Measurements from ENCODE around the gene DACT3. TPM values are rescaled to one million over a fixed set of nuclear protein-coding genes. Genes with fewer than 3 reads are reported as not detected.

The DACT3 gene
- total RNA-seq, 1 experiment from 2014 or later, result 1.9 TPM

DNA sequence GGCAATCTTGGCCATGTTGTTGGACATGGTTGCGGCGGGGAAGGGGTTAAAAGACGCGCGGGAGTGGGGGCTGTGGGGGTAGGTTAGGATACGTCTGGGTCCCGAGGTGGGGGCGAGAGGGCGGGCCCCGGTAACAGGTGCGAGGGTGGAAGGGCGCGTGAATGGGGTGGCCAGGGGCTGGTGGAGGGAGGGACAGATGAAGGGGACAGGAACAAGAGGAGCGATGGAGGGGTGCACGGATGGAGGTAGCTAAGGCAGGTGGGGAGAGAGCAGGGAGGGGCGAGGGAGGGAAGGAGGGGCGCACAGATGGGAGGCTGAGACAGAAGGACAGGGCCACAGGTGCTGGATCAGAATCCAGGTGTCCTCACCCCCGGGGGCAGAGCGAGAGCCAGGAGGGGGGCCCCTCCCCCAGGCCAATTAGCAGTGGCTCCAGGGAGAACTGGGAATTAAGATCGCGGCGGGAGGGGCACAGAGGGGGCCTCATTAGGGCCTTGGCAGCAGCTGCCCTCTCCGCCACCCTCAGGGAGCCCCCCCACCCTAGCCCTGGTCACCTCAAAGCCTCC is 26.2 kb downstream of the DACT3 start:
- intact Hi-C loops (cut with micrococcal nuclease), result no loop called here
- Histone ChIP-seq H3F3A (ENCODE audit: low read length, unreplicated experiment) (no peaks in the 10 kb centered on the region), H3K9me3 (ENCODE audit: low read length) (no peaks in the 10 kb centered on the region), H3K27ac (ENCODE audit: low read length) (no peak overlapping the region), H3K27me3 (ENCODE audit: low read length) (no peaks in the 10 kb centered on the region), H3K4me1 (ENCODE audit: insufficient read depth, low read length) (peaks cover 12% of the 10 kb centered on the region; the same call in 1 of the 2 replicates), H3K36me3 (ENCODE audit: low read depth, low read length) (no peaks in the 10 kb centered on the region), H3K9ac (ENCODE audit: low read length) (no peak overlapping the region), H3K9me2 (replicated peaks; ENCODE audit: low read length) (no peaks in the 10 kb centered on the region), H2AFZ (ENCODE audit: low read length) (peak overlapping the region; percentile 74), H4K20me1 (ENCODE audit: low read length) (no peaks in the 10 kb centered on the region), H3K4me3 (ENCODE audit: low read length) (peak overlapping the region; percentile 61; the same call in 1 of the 2 replicates), H3K4me2 (ENCODE audit: low read length) (peak overlapping the region; percentile 76), H3K79me2 (ENCODE audit: low read length) (no peaks in the 10 kb centered on the region)
- DNase-seq (no peak), ATAC-seq (no peak)
- TF ChIP-seq EZH2phosphoT487 (IDR thresholded peaks at IDR 0.05; ENCODE audit: borderline replicate concordance, low read length) (no peak), EZH2 (IDR thresholded peaks at IDR 0.05; ENCODE audit: low read length, unreplicated experiment) (no peak)
- TF ChIP-seq, protein P1, sequence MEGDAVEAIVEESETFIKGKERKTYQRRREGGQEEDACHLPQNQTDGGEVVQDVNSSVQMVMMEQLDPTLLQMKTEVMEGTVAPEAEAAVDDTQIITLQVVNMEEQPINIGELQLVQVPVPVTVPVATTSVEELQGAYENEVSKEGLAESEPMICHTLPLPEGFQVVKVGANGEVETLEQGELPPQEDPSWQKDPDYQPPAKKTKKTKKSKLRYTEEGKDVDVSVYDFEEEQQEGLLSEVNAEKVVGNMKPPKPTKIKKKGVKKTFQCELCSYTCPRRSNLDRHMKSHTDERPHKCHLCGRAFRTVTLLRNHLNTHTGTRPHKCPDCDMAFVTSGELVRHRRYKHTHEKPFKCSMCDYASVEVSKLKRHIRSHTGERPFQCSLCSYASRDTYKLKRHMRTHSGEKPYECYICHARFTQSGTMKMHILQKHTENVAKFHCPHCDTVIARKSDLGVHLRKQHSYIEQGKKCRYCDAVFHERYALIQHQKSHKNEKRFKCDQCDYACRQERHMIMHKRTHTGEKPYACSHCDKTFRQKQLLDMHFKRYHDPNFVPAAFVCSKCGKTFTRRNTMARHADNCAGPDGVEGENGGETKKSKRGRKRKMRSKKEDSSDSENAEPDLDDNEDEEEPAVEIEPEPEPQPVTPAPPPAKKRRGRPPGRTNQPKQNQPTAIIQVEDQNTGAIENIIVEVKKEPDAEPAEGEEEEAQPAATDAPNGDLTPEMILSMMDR (conservative IDR thresholded peaks at IDR 0.05; ENCODE audit: low read depth, low read length), result no peak
- BruUV-seq (replicated peaks), result no TSS peak
- POLR2A ChIA-PET (ENCODE audit: unreplicated experiment), result no interaction called here
- CTCF ChIA-PET, result interaction anchor here (0.6 kb wide), 1 partner anchor 27 kb away, joined by 10 read pairs; no protein-coding TSS in a partner anchor

GRCh38 chr19:46634045-46634655 is 26.8 kb downstream of the DACT3 start:
- peak overlapping the region; percentile 63 for H3K4me3 ChIP-seq (ENCODE audit: low read length)
- 0 out of 2 replicates have a peak, but pooled peaks cover 6% of the 10 kb centered on the region for H3K4me1 ChIP-seq (ENCODE audit: insufficient read depth, low read length)
- H3K9me2 ChIP-seq (replicated peaks; ENCODE audit: low read length), result no peaks in the 10 kb centered on the region
- no peaks in the 10 kb centered on the region for H3F3A ChIP-seq (ENCODE audit: low read length, unreplicated experiment)
- peak; percentile 68 for ATAC-seq
- TF ChIP-seq EZH2phosphoT487 (IDR thresholded peaks at IDR 0.05; ENCODE audit: borderline replicate concordance, low read length) (no peak), EZH2 (IDR thresholded peaks at IDR 0.05; ENCODE audit: low read length, unreplicated experiment) (no peak)
- TF ChIP-seq, protein P1 (conservative IDR thresholded peaks at IDR 0.05; ENCODE audit: low read depth, low read length), result no peak
- peak overlapping the region; percentile 83 for H2AFZ ChIP-seq (ENCODE audit: low read length)
- peak; percentile 84 for DNase-seq
- H3K36me3 ChIP-seq (ENCODE audit: low read depth, low read length), result no peaks in the 10 kb centered on the region
- intact Hi-C loops (cut with micrococcal nuclease), result no loop called here
- CTCF ChIA-PET, result interaction anchor here (0.6 kb wide), 1 partner anchor 28 kb away, joined by 10 read pairs; no protein-coding TSS in a partner anchor
- H3K9ac ChIP-seq (ENCODE audit: low read length), result no peak overlapping the region
- H3K4me2 ChIP-seq (ENCODE audit: low read length), result peak overlapping the region; percentile 93
- POLR2A ChIA-PET (ENCODE audit: unreplicated experiment), result no interaction called here
- H3K79me2 ChIP-seq (ENCODE audit: low read length), result no peaks in the 10 kb centered on the region
- no peak overlapping the region for H3K27ac ChIP-seq (ENCODE audit: low read length)
- BruUV-seq (replicated peaks), result no TSS peak
- H3K9me3 ChIP-seq (ENCODE audit: low read length), result no peaks in the 10 kb centered on the region
- no peaks in the 10 kb centered on the region for H3K27me3 ChIP-seq (ENCODE audit: low read length)
- H4K20me1 ChIP-seq (ENCODE audit: low read length), result no peaks in the 10 kb centered on the region

- H3K4me3 ChIP-seq (ENCODE audit: low read length), result no peak overlapping the region
- intact Hi-C loops (cut with micrococcal nuclease), result no loop called here
- no peaks in the 10 kb centered on the region for H4K20me1 ChIP-seq (ENCODE audit: low read length)
- H3K9ac ChIP-seq (ENCODE audit: low read length), result no peak overlapping the region
- ChIA-PET CTCF (no interaction called here), POLR2A (ENCODE audit: unreplicated experiment) (no interaction called here)
- H2AFZ ChIP-seq (ENCODE audit: low read length), result no peak overlapping the region
- BruUV-seq (replicated peaks), result no TSS peak
- H3K9me3 ChIP-seq (ENCODE audit: low read length), result no peaks in the 10 kb centered on the region
- ATAC-seq, result no peak
- no peaks in the 10 kb centered on the region for H3K9me2 ChIP-seq (replicated peaks; ENCODE audit: low read length)
- H3K4me2 ChIP-seq (ENCODE audit: low read length), result no peak overlapping the region
- H3F3A ChIP-seq (ENCODE audit: low read length, unreplicated experiment), result no peaks in the 10 kb centered on the region
- DNase-seq, result no peak
- H3K4me1 ChIP-seq (ENCODE audit: insufficient read depth, low read length), result 0 out of 2 replicates have a peak, but pooled peaks cover 6% of the 10 kb centered on the region
- H3K27me3 ChIP-seq (ENCODE audit: low read length), result no peaks in the 10 kb centered on the region
- TF ChIP-seq, protein P1 (conservative IDR thresholded peaks at IDR 0.05; ENCODE audit: low read depth, low read length), result no peak
- TF ChIP-seq EZH2 (IDR thresholded peaks at IDR 0.05; ENCODE audit: low read length, unreplicated experiment), result no peak
- H3K79me2 ChIP-seq (ENCODE audit: low read length), result no peaks in the 10 kb centered on the region
- H3K36me3 ChIP-seq (ENCODE audit: low read depth, low read length), result no peaks in the 10 kb centered on the region
- no peak overlapping the region for H3K27ac ChIP-seq (ENCODE audit: low read length)
Observed at GRCh38 chr19:46633130-46633529, 27.9 kb downstream of the DACT3 start.
